K562 (cell line): ENCODE results near the gene SLIT1.

Source experiments
- CTCF ChIP-seq, 3 experiments: IDR thresholded peaks in 2 of 3; conservative IDR thresholded peaks in 1 of 3; 2 replicates each; pipeline ENCODE4 v1.5.1; 2011 to 2012; ENCODE audit warnings: low read length in 3 of 3, mild to moderate bottlenecking in 3 of 3, control low read depth in 2 of 3, improper control_type of control experiment in 1 of 3, inconsistent platforms in 1 of 3, low read depth in 1 of 3, mixed read lengths in 1 of 3, moderate library complexity in 1 of 3; ENCODE audit not compliant: insufficient read depth in 2 of 3
- NCOA1 ChIP-seq: fragments of 450-650 bp; IDR thresholded peaks from 2 replicates; pipeline ENCODE4 v1.6.1; 2016; ENCODE audit warnings: low read depth
- NFIC ChIP-seq: fragments of 450-650 bp; IDR thresholded peaks from 2 replicates; pipeline ENCODE4 v1.6.1; 2017; ENCODE audit warnings: mild to moderate bottlenecking, inconsistent platforms
- TF ChIP-seq, protein P1 (sequence below), 2 experiments: fragments of 200-800 bp in 1 of 2; sonication (Bioruptor generic) in 1 of 2; sonication (generic) in 1 of 2; formaldehyde crosslinking in 1 of 2; IDR thresholded peaks in 1 of 2; conservative IDR thresholded peaks in 1 of 2; 2 replicates each; pipeline versions ENCODE4 v1.5.0 to v1.6.1; 2016 to 2020; ENCODE audit warnings: missing compliant biosample characterization in 1 of 2, missing genetic modification characterization in 1 of 2, missing genetic modification reagents in 1 of 2
- TF ChIP-seq, protein P2 (sequence below): sonication (generic); formaldehyde crosslinking; IDR thresholded peaks from 2 replicates; pipeline ENCODE4 v1.8.0; 2023; ENCODE audit warnings: mild to moderate bottlenecking, missing genetic modification reagents

DNA sequence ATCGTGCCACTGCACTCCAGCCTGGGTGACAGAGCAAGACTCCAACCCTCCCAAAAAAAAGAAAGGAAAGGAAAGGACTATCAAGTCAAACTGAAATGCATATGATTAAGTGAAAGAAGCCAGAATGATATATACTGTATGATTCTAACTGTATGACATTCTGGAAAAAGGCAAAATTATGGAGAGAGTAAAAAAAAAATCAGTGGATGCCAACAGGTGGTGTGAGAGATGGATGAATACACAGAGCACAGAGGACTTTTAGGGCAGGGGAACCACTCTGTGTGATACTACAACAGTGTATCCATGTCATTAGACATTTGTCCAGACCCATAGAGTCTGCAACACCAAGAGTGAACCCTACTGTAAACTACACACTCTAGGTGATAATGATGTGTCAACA is 99.2 kb downstream of the SLIT1 start:
- TF ChIP-seq, protein P1, sequence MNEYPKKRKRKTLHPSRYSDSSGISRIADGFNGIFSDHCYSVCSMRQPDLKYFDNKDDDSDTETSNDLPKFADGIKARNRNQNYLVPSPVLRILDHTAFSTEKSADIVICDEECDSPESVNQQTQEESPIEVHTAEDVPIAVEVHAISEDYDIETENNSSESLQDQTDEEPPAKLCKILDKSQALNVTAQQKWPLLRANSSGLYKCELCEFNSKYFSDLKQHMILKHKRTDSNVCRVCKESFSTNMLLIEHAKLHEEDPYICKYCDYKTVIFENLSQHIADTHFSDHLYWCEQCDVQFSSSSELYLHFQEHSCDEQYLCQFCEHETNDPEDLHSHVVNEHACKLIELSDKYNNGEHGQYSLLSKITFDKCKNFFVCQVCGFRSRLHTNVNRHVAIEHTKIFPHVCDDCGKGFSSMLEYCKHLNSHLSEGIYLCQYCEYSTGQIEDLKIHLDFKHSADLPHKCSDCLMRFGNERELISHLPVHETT (CRISPR knock-in tag; conservative IDR thresholded peaks at IDR 0.05 in 1 of 2, IDR thresholded peaks at IDR 0.05 in 1 of 2): no peak
- no peak for TF ChIP-seq NCOA1
- TF ChIP-seq, protein P2, sequence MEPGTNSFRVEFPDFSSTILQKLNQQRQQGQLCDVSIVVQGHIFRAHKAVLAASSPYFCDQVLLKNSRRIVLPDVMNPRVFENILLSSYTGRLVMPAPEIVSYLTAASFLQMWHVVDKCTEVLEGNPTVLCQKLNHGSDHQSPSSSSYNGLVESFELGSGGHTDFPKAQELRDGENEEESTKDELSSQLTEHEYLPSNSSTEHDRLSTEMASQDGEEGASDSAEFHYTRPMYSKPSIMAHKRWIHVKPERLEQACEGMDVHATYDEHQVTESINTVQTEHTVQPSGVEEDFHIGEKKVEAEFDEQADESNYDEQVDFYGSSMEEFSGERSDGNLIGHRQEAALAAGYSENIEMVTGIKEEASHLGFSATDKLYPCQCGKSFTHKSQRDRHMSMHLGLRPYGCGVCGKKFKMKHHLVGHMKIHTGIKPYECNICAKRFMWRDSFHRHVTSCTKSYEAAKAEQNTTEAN: no peak
- no peak for TF ChIP-seq CTCF (IDR thresholded peaks at IDR 0.05 in 2 of 3, conservative IDR thresholded peaks at IDR 0.05 in 1 of 3; ENCODE audit: insufficient read depth in 2 of 3, low read depth in 1 of 3, low read length in 3 of 3)
- TF ChIP-seq NFIC: no peak
